ENCODE results near the gene GPX2.

Gene GPX2

DNA sequence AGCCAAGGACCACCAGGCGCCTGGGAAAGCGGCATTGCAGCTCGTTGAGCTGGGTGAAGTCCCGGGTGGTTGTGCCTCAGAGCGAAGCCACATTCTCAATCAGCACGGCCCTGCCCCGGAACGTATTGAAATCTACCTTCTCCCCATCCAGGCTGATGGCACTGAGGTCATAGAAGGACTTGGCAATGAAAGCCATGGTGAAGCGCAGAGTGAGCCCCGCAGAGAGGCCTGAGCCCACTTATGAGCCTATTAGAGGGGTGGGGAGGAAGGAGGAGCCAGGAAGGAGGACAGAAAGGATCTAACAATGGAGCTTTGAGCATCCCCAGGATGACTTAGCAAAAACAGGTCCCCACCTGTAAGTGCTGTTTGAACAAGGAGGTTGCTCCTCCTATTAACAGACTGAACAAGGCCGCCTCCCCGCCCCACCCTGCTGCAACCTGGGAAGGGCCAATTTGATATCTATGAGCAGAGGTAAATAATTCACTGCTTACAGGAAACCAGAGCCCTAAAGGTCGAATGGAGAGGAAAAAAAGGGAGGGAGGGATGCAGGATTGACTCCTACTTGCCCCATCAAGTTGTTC is at the start of gene GPX2:
GPX2 (minus strand) TSS at position 215 of the 581 bp plus-strand sequence; CDS start at position 196, 19 bp downstream.
- no peak for DNase-seq

DNA sequence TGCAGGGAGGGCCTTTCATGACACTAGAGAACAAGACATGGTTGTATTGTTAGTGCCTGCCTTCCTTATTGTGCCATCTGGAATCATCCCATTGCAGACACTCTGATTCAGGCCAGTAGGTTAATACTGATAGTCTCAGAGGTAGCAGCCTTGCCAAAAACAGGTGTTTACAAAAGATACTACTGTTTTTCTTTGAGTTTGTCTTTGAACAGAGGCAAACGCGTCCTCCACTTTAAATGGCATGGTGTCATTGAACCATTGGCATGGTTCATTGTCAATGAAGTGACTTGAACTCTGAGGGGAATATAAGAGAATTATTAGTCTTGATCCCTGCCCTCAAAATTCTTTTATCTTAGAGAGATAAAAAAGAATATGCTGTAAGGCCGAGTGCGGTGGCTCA is 48.4 kb upstream of the GPX2 start:
- no peak for DNase-seq

DNA sequence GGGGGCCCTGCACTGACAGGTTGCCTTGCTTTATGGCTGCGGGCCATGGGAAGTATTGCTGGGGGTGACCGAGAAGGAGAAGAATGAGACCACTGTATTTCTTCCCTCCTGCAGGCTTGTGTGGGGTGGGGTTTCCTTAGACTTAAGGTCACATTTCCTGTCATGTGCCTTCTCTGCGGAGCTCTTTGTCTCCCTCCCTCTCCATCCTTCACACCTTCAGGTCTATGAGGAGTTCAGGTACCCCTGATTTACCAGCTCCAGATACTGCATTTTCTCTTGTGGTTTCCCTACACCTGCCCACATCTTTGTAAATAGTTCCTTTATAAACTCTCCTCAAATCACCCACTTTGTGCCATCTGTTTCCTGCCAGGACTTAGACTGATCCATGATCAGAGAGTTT is 47.8 kb upstream of the GPX2 start:
- no peak for DNase-seq

DNA sequence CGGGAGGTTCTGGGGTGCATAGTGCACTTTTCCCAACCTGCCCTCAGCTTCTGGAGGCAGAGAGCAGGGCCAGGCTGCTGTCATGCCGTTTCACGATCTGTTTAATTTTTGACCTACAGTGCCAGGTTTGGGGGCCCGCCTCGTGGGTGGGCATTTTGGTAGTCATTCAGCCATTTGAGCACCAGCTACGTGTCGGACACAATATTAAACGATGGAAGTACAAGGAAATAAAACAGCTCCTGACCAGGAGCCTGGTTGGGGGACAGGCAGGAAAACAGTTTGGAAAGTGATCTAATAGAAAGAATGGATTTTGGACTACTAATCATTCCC is 44.9 kb upstream of the GPX2 start:
- DNase-seq, result no peak

DNA sequence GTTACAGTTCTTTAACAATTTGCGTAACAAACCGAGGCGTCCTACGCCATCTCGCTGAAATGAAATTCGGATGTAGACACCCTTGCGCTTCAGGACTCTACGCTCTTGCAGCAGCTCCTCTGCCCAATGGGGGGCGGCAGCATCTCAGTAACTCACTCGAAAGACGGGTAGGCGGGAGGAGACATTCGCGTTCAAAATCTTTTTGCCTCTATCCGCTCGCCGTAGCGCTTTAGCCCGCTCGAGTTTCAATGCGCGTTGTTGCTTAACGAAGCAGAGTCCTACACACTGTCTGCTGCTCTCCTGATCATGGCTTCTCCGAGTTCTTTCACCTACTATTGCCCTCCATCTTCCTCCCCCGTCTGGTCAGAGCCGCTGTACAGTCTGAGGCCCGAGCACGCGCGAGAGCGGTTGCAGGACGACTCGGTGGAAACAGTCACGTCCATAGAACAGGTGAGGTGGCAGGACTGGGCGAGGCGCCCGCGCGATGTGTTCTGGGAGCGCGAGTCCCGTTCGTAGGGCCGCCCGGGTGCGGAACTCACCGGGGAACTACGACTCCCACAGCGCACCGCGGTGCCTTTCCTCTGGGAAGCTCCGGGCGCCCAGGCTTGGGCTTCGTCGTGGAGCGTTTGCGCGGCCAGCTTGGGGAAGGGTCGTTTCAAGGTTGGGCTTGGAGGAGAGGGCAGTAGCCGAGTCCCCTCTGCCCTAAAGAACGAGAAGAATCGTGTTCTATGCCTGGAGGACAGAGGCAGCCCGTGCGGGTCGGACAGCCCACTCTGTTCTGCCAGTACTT is 44.3 kb upstream of the GPX2 start, which contains the start of gene FNTB:
FNTB (plus strand) TSS at position 248 of the 790 bp plus-strand sequence; CDS start at position 307, 59 bp downstream.
- DNase-seq, result peak; percentile 97

DNA sequence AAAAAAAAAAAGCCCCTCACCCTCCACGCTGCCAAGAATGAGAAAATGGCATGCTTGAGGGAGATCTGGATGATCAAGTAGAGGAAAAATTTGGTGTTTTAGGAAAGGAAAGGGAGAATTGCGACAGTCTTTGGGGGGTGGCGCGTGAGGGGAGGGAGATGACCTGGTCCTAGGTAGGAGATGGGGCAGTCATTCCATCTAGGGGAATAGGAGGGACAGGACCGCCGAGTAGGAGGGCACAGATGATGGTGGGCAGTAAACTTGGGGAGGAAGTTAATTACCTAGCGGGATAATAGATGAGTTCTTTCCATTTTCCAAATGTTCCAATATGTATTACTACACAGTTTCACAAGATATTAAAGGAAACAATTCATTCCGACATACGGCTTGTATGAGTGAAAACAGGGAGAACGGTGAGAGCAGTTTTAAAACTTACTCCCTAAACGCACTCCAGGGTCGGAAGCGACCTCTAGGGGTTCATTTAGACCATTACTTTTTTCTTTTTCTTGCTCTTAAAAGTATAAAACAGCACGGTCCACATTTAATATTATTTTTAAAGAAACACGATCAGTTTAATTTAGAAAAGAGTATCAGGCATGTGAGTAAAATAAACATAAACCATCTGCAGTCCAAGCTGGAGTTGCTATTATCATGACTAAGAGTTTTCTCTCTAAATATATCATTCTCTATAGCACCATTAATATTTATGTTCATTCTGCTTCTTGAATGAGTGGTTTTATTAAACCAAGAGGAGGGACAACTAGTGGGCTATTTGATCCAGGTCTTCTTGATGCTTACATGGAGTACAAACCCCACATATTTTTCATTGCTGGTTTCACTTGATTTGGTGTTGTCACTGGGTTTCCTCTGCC is 41.1 kb upstream of the GPX2 start:
- peak; percentile 51 for DNase-seq

DNA sequence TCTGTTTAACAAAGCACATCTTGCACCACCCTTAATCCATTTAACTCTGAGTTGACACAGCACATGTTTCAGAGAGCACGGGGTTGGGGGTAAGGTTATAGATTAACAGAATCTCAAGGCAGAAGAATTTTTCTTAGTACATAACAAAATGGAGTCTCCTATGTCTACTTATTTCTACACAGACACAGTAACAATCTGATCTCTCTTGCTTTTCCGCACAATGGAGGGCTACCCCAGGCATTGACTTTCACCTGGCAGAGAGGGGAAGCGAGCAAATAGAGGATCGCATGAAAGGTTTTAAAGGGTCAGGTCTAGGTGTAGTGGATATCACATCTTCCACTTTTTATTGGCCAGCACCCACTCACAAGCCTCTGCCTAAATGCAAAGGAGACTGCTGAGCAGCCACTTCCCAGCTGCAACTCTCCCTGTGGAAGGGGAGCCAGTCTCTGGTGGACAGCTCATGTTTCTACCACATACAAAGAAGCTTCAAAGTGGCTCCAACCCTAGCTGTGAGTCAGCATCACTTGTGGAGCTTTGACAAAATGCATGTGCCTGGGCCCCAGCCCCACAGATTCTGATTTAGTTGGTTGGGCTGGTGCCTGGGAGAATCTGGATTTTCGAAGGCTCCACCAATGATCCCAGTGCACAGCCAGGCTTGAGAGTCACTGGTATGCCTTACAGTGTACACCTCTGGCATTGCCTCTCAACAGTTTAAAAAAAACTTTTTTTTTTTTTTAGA is 37.0 kb upstream of the GPX2 start:
- DNase-seq, result peak; percentile 33

DNA sequence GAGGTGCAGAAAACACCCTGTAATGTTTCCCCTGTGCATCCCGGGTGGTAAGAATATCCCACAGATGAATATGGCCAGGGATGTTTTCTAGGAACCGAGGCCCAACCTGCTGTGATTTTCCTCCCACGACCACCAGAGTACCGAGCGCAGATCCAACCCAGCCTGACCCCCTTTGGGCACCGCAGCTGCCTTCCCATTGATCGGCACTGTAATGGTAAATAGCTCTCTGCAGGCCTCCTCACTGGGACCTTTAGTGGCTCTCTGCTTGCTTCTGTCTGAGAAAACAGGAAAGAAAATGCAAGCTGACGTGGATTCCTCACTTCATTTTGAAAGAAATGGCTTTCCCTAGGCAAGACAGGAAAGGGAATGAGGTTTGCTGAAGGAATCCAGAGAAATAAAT is 32.0 kb upstream of the GPX2 start:
- no peak for DNase-seq

DNA sequence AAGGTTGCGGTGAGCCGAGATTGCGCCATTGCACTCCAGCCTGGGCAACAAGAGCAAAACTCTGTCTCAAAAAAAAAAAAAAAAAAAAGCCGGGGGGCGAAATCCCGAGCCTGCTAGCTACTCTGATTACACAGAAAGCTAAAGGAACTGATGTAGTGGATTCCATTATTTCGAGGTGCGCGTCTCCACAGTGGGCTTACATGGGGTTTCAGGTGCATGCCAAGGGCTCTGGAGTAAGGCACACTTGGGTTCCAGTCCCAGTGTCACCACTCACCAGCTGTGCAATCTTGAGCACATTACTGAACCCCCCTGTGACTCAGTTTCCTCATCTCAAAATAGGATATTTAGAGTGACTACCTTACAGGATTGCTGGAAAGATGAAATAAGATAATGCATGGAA is 31.3 kb upstream of the GPX2 start:
- no peak for DNase-seq

DNA sequence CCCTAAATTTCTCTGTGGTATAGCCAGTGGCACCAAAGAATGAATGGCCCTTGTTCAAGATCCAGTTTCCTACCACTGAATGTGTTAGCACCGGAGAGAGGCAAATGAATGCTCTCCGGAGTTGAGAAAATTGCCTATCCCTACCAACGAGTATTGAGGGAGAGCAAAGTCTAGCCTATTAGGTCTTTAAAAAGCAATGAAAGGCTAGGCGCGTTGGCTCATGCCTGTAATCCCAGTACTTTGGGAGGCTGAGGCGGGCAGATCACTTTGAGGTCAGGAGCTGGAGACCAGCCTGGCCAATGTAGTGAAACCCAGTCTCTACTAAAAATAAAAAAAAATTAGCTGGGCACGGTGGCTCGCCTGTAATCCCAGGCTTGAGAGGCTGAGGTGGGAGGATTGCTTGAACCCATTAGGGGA is 30.5 kb upstream of the GPX2 start:
- no peak for DNase-seq

DNA sequence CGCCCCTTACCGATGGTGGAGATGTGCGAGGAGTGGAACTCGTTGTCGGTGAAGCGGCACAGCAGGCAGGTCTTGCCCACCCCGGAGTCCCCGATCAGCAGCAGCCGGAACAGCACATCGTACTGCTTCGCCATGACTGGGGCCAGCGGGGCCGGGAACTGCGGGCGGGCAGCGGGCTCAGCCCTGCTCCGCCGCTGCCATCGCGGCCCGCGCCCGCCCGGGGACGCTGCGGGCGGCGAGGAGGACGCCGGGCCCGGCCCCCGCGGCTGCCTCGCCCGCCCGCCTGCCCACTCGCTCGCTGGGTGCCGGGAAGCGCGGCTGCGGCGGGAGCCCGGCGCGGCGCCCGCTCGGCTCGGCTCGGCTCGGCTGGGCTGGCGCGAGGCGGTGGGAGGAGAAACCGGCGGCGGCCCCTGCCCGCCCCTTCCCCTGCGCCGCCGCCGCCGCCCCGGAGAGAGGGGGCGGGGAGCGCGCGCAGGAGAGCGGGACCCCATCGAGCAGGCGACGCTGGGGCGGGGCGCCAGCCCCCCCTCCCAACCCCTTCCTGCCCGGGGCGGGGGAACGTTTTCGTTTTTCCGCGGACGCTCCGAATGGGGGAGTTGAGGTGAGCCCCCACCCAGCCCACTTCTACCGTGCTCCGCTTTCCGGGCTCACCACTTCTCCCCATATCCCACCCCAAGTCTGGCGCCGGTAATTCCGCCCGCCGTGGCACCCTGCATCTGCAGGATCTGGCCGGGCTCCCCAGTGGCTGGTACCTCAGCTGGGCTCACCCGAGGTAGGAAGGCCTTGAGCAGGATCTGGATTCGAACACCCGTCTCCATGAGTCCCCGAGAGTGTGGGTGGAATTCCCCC is 29.6 kb upstream of the GPX2 start, which contains the start of gene RAB15:
RAB15 (minus strand) TSS at position 394 of the 849 bp plus-strand sequence; CDS start at position 134, 260 bp downstream.
- peak; percentile 41 for DNase-seq

DNA sequence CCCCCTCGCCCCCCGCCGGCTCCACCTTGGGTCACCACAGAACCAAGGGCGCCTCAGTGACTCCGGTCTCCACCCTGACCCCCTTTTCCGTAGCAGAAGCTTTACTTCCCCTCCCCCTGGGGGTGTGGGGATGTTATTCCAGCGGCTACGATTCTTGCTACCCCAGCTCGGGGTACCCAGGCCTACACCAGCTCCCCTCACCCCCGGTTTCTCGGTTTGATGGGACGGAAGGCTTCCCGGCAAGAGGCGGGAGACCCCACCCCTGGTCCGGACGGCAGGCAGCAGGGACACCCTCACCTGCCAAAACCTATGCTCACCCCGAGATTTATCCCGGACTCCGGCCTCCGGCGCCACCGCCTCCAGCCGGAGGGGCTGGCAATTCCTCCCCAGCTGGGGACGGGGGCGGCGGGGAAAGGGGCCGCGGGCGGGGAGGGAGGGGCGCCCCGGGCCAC is 29.0 kb upstream of the GPX2 start:
- no peak for DNase-seq

DNA sequence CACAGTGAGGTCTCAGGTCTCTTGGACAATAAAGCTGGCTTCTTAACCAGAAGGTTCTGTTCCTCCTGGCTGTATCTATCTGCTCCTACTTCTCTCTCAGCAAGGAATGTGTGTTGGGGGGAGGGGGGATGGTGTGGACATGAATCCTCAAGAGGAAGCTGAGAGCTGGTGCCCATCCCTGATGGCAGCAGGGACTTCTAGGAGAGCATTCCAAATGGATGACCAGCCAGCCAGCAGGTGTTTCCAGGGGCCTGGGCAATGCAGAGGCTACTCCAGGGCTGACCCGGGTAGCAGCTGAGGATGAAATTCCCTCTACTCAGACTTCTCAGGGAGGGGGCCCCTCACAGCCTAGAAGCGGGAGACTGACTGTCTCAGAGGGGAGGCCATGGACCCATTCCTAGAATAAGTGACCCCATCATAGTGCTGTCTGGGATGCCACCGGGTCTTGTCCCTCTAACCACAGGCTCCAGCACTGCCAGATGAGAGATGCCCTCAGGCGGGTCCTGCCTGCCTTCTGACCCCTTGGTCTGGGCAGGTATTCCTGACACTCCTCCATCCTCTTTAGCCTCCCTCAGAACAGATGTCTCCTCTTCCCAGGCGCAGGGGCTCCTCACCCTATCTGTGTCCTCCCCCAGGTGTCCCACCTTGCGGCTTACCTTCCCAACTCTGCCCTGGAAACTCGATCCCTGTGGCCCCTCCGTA is 28.4 kb upstream of the GPX2 start:
- peak; percentile 14 for DNase-seq

DNA sequence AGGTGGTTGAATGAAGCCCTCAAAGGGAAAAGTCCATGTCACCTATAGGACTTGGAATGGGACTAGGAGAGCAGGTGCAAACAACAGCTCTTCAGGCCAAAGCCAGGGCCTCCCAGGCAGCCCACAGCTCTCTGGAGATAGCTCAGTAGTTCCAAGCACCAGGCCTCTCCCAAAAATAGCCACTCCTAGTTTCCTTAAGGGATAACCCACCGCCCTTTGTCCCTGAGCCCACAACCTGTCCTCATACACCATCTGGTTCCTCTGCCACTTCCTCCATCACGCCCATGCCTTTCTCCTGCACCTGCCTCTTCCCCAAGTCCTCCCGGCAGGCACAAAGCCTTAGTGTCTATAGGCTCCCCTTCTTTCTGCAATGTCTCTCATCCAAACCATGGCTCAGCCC is 27.5 kb upstream of the GPX2 start:
- no peak for DNase-seq

DNA sequence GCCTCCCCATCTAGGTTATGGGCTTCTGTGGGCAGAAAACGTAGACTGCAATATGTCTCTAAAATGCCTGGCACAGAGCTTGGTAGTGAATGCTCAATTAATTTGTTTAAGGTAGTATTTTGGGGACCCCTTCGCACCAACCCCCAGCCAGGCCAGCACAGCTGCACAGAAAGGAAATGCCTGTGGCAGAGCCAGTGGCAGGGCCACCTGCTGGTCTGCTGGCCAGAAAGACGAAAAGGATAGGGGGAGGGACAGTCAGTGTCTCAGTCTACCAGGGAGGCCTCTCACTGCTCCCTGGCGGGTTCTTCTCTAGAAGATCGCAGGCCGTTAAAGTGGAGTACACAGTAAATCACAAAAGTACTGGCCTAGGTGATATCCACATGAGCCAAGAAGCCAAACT is 26.1 kb upstream of the GPX2 start:
- DNase-seq, result no peak

DNA sequence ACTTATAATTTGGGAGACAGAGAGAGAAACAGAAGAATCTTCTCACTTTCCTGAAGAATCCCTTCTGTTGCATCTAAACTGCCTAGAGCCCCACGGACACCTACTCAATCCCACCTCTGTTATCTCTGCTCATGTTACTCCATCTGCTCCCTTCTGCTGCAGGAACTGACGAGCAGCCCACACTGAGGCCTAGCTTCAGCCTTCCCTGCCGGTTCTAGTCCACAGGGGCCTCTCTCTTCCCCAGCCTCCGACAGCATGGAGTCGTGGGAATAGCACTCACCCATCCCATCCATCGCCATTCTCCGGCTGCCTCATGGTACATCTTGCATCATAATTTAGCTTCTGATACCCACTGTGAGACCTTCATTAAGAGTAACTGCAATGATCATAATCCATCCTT is 25.6 kb upstream of the GPX2 start:
- no peak for DNase-seq

DNA sequence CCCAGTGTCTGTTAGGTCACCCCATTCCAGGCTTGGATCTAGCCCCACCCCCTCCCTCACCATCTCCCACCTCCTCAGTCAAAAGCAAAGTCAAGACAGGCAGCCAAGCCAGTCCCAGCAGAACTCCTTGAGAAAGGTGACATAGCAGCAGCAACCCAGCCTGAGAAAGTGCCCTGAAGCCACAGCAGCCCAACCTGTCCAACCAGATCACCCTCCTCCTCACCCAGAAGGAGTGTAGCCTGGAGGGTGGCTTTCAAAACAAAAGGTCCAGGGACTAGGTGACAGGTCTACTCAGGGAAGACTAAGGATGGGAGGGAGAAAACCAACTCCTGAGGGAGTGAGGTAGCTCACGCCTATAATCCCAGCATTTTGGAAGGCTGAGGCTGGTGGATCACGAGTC is 24.4 kb upstream of the GPX2 start:
- no peak for DNase-seq

DNA sequence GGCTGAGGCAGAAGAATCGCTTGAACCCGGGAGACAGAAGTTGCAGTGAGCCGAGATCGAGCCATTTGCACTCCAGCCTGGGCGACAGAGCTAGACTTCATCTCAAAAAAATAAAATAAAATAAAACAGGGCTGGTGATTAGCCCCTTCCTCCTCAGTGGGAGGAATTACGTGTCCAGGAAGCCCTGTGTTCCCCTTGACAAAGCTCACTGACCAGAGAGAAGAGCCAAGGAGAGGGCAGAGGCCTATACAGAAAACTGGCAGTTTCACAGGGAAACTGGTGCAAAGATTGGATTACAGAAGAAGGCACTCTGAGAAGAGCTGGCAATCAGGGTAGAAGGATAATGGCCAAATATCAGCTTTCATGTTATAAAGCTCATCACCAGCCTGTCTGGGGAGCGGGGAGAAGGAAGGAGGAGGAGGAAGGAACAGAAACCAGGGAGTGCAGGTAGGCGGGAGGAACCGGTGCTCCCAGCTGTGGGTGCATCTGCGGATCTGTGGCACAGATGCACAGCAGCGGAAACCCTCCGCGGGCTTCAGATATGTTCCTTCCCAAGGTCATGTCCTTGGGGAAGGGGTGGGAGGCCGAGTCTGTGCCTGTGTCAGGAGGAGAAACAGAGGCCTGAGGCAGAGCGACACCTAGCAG is 22.9 kb upstream of the GPX2 start:
- DNase-seq, result no peak

DNA sequence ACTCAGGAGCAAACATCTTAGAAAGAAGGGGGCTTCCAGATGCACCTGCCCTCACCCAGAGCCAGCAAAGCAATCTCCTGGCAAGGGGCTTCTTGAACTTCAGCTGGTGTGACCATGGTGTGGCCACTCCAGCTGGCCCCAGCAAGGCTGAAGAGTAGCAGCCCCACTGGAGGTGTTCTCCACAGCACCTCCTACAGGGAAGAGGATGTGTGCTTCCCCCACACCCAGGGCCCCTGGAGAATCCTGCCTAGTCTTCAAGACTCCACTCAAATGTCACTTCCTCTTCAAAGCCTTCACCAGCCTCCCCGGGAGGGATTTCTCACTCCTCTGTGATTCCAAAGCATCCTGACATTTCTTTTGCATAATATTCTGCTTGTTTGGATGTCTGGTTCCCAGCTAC is 21.1 kb upstream of the GPX2 start:
- no peak for DNase-seq

DNA sequence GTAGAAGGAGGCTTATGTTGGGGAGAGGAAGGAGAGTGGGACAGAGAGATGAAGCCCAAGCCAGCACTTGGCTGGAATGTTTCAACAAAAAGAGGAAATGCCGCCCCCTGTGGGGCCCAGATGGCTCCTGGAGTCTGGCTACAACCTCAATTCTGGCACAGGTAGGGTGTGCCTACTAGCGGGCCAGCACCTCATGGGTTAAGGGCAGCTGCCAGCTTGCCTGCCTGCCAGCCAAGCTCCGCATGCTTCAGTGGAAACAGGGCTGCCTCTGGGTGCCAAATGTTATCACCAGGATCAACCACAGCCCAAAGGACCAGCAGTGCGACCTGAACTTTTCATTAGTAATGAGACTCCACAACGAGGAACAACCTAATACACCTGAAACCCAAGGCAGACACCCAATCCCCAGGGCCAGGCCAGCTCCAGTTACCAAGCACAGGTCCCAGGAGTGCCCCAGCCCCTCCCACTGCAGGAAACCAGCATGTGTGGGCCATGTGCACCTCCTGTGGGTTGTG is 18.3 kb upstream of the GPX2 start:
- DNase-seq, result no peak
